Loucy (cell line): ENCODE measurements around the gene SP1.
"Not testable (repeated sequence)": the region's sequence is repeated elsewhere in the genome, so short reads cannot be mapped to it uniquely, and the experiment has no call there.

Experiments
- CTCF ChIP-seq: fragments of 200-600 bp; sonication (generic); conservative IDR thresholded peaks from 2 replicates; pipeline ENCODE4 v1.5.1; 2014; ENCODE audit warnings: mild to moderate bottlenecking, antibody characterized with exemption, low read length
- EZH2phosphoT487 ChIP-seq: fragments of 200-600 bp; IDR thresholded peaks from 2 replicates; pipeline ENCODE4 v1.6.1; 2018; ENCODE audit warnings: antibody characterized with exemption, mild to moderate bottlenecking, moderate library complexity, borderline replicate concordance

- TF ChIP-seq CTCF, EZH2phosphoT487: not testable (repeated sequence)
These were observed 55.4 kb downstream of the SP1 start for GRCh38 chr12:53435326-53435725.
